NCI-H2227 treated with DMSO at 0.1 percent for 48 hours (cell line): ENCODE measurements around the gene HSP90AB1.
A peak's percentile ranks its signal among the peaks of the same experiment; 100 is the strongest.
"Not testable (repeated sequence)": the region's sequence is repeated elsewhere in the genome, so short reads cannot be mapped to it uniquely, and the experiment has no call there.

Source experiments
- DNase-seq: peaks from one replicate; lab custom pipeline; 2025; lab: John Stamatoyannopoulos, UW

The HSP90AB1 gene

GRCh38 chr6:44222486-44223318 lies 24.2 kb upstream of the HSP90AB1 start:
- DNase-seq: no peak

DNA sequence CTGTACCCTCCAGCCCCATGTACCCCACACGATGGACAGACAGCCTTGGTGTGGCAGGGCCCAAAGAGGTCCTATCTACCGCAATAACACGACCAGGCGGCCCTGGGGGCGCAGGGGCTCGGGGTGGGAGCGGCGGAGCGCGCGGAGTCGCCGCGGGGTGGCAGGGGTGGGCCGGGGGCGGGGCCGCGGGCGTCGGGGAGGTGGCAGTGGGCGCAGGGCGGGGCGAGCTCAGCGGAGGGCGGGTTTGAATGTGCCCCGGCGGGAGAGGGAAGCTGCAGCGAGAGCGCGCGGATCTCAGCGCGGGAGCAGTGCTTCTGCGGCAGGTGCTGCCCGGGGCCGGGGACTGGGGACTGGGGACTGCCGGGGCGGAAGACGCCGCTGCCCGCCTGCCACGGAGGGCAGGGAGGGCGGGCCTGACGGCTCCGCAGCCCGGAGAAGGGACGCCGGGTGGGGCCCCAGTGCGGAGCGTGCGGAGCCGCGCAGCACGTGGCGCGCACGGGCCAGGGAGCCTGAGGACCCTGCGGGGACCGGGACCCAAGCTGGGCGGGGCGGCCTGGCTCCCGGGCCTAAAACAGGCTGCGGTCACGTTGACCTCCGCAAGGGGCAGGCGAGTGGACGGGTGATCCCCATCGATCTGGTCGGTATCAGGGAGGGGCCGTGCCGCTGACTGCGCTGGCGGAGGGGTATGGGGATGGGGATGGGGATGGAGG lies 23.4 kb upstream of the HSP90AB1 start, which contains the start of gene SLC29A1:
Gene SLC29A1, plus strand, starts transcription at position 277 of the 710 bp plus-strand sequence. CDS start 3,719 bp downstream, outside the sequence.
- peak; percentile 45 for DNase-seq

- no peak for DNase-seq
Measured at GRCh38 chr6:44224029-44224964, 22.6 kb upstream of the HSP90AB1 start.

DNA sequence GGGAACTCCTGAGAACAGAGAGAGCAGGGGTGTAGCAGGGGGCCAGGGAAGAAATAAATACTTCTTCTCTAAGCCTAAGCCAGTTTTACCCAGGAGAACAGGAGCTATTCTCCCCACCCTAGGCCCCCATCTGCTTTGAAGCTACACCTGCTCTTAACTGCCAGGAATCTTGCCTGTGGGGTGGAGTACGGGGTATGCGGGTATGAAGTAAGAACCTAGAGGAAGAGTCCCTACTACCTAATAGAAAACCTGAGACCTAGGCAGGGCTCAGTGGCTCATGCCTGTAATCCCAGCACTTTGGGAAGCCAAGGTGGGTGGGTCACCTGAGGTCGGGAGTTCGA lies 22.0 kb upstream of the HSP90AB1 start:
- no peak for DNase-seq

- DNase-seq: no peak
Measured at GRCh38 chr6:44225579-44226325, 21.1 kb upstream of the HSP90AB1 start.

GRCh38 chr6:44226368-44227147 lies 20.3 kb upstream of the HSP90AB1 start:
- no peak for DNase-seq

DNA sequence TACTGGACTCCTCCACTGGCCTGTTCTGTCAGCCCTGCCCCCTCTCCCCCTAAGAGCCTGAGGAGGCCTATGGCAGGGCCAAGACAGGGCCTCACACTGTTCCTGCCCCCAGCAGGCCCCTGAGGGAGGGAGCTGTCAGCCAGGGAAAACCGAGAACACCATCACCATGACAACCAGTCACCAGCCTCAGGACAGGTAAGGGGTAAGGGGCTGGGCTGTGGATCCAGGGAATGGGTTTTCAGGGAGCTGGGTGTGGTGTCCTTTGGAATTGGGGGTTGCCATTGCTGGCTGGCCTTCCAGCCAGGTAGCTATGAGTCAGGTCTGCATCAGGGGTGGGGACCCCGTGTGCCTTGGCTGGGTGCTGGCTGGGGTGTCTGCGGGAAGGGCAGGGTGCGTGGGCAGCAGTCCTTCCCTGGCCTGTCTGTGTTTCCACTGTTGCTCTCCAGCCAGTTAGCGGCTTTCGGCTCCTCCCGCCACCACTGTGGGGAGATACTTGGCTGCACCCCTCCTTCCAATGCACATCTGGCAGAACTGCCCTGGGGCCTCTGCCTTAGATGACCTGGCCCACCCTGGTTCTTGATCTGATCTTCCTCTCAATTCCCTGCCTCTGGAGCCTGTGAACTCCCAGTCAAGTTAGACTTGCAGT lies 19.6 kb upstream of the HSP90AB1 start:
- peak; percentile 9 for DNase-seq

DNA sequence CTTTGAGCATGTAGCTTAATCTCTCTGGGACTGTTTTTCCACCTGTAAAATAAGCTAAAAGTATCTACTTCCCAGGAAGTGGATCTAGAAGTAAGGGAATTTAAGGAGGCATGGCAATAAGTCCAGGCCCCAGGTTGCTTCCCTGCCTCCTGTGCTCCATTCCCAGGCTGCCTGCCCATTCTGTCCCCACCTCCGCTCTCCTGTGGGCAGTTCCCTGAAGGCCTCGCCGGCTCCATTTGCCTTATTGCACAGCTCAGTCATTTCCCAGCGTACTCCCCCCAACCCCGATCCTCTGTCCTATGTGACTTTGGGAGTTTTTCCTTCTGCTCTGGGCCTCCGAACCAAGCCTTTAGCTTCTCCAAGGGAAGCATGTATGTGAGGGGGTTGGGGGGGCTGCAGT lies 18.9 kb upstream of the HSP90AB1 start:
- no peak for DNase-seq

GRCh38 chr6:44228433-44228832 lies 18.5 kb upstream of the HSP90AB1 start:
- no peak for DNase-seq

- DNase-seq: no peak
Measured at GRCh38 chr6:44228836-44229235, 18.1 kb upstream of the HSP90AB1 start.

DNA sequence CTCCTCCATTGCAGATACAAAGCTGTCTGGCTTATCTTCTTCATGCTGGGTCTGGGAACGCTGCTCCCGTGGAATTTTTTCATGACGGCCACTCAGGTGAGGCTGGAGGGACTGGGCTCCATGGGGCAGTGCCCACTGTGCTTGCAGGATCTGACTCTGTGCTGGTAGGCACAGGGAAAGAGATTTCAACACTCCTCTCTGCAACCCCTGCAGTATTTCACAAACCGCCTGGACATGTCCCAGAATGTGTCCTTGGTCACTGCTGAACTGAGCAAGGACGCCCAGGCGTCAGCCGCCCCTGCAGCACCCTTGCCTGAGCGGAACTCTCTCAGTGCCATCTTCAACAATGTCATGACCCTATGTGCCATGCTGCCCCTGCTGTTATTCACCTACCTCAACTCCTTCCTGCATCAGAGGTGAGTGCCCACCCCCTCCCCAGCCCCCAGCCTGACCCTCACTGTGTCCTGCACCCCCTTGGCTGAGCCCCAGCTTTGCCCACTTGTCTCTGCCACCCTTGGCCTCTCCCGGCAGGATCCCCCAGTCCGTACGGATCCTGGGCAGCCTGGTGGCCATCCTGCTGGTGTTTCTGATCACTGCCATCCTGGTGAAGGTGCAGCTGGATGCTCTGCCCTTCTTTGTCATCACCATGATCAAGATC lies 17.4 kb upstream of the HSP90AB1 start:
- no peak for DNase-seq

- DNase-seq: no peak
Measured at GRCh38 chr6:44230034-44230675, 16.7 kb upstream of the HSP90AB1 start.

DNA sequence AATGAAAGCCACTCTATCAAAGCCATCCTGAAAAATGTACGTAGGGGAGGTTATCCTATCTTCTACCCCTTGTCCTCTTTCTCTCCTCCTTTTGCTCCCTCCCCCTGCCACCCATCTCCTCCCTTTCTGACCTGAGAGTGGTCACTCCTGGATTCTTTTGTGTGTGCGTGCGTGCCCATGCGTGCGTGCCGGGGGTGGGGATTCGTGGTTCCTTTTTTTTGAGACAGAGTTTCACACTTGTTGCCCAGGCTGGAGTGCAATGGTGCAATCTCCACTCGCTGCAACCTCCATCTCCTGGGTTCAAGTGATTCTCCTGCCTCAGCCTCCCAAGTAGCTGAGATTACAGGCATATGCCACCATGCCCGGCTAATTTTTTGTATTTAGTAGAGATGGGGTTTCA lies 15.5 kb upstream of the HSP90AB1 start:
- DNase-seq: not testable (repeated sequence)

DNA sequence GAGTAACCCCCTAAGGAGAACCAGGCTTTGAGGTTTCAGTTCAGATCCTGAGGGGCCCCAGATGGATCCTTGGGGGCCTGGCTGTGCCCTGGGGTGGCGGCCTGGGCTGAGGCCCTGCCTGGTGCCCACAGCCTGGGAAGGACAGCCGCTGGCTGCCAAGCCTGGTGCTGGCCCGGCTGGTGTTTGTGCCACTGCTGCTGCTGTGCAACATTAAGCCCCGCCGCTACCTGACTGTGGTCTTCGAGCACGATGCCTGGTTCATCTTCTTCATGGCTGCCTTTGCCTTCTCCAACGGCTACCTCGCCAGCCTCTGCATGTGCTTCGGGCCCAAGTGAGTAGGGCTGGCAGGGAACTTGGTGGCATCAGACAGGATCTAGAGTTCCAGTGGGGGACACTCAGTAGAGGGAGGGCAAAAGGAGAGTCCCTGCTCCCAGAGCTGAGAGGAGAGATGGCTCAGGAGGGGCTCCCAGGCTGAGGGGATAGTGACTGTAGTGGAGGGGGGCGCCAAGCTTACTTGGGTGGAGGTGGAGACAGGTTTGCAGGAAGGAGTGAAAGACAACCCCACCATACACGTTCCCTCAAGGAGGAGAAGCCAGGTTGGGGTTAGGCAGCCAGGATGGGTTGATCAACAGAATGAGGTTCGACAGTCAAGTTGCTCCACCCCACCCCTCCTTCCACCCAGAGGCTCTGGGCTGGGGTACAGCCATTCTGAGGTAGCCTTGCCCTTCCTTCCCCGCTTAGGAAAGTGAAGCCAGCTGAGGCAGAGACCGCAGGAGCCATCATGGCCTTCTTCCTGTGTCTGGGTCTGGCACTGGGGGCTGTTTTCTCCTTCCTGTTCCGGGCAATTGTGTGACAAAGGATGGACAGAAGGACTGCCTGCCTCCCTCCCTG lies 14.0 kb upstream of the HSP90AB1 start:
- DNase-seq: no peak

DNA sequence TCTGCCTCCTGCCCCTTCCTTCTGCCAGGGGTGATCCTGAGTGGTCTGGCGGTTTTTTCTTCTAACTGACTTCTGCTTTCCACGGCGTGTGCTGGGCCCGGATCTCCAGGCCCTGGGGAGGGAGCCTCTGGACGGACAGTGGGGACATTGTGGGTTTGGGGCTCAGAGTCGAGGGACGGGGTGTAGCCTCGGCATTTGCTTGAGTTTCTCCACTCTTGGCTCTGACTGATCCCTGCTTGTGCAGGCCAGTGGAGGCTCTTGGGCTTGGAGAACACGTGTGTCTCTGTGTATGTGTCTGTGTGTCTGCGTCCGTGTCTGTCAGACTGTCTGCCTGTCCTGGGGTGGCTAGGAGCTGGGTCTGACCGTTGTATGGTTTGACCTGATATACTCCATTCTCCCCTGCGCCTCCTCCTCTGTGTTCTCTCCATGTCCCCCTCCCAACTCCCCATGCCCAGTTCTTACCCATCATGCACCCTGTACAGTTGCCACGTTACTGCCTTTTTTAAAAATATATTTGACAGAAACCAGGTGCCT lies 13.3 kb upstream of the HSP90AB1 start:
- DNase-seq: no peak

DNA sequence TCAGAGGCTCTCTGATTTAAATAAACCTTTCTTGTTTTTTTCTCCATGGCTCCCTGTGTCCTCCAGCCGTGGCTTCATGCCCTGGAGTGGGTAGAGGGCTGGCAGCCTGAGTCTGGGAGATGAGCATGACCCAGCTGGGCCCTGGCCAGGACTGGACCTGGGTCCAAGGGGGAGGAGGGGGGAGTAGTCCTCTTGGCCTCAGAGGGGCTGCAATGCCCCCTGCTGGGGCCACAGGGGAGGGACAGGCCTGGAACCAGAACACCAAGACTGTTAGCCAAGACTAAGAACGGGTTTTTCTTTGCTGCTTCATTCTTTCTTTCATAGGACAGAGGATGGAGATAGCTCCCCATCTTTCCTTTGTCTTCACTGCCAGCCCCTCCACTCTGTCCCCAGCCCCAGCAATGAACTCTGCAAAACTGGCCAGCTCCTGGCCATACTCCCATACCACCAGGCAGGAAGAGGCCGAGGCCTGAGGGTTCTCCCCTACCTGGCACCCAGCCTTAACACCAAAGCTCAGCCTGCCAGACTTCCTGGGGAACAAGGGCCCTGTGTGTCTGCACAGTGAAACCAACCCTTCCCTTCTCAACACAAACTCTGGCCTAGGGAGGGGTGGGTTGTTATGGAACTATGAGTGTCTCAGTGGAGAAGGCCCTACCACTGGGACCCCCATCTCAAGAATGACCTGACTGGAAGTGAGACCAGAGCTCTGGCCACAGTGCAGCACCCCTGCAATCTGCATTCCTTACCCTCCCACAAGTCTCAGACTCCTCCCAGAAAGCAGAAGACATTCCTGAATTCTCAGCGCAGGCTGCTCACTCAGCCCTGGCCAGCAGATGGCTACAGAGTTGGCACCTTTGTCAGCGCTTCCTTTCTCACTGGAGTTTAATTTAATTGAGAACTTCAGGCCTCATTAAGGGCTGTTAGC lies 12.5 kb upstream of the HSP90AB1 start:
- no peak for DNase-seq

DNA sequence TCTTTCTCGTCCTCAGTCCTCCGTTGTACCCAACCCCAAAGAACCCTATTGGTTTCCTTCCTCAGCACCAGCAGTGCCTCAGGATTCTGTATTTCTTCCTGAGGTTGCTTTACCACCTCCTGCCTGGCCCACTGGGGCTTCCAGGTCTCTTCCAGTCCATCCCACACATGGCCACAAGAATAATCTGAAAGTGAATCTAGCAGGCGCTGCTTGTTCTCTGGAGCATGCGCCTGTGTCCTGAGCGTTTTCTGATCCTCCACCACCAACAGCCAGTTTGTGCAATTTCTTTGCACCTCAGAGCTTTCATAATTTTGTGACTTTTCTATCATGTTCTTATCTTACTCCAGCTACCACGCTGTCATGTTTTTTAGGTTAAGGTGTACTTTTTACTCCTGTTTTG lies 11.6 kb upstream of the HSP90AB1 start:
- no peak for DNase-seq
